HG02970 (cell line): ENCODE data around the gene ADH6.
"Not testable (repeated sequence)": the region's sequence is repeated elsewhere in the genome, so short reads cannot be mapped to it uniquely, and the experiment has no call there.

Experiments
- ATAC-seq: cut with Tn5 transposase; IDR thresholded peaks from one replicate; pipeline ENCODE4 v1.9.1; 2021; ENCODE audit warnings: mild to moderate bottlenecking, moderate library complexity, moderate number of reproducible peaks; ENCODE audit not compliant: unreplicated experiment, low FRiP score

The ADH6 gene

GRCh38 chr4:99219072-99219471 is at the start of gene ADH6:
Gene ADH6, minus strand, starts transcription at chr4:99219246. Its CDS starts 94 bp downstream, at chr4:99219152.
- ATAC-seq: no peak

- no peak for ATAC-seq
Observed at GRCh38 chr4:99264927-99265326, 45.9 kb upstream of the ADH6 start.

DNA sequence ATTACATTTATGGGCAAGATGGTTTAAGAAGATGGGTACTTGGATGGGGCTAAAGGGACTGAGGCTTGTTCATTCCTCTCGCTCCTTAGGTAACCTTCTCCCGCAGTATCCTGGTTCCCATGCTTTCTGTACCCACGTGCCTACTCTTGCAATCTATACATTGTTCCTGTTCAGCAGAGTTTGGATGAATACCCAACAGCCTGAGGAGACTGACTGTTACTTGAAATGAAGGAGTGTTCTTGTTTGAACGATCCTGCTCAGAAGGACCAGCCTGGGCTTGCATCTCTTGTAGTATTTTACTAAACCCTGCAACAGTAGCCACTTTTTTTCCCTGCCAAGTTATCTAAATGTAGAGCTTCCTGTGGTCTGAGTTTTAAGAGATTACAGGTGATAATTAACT is 33.7 kb upstream of the ADH6 start:
- ATAC-seq: no peak

DNA sequence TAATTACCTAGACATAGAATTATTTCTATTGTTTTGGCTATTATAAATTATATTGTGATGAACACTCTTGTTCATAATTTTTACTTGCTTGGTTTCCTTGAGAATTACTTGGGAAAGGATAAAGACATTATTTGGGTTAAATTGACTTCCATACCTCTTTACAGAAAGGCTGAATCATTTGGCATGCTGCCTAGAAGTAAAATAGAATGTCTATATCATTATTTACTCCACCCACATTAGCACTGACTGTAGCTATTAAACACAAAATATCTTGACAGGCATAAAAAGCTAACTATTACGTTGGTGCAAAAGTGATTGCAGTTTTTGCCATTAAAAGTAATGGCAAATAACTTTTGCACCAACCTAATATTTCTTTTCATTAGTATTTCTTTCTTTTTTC is 29.7 kb upstream of the ADH6 start:
- ATAC-seq: no peak

- no peak for ATAC-seq
Observed at GRCh38 chr4:99235955-99236354, 16.9 kb upstream of the ADH6 start.

- ATAC-seq: no peak
Observed at GRCh38 chr4:99234331-99235010, 15.4 kb upstream of the ADH6 start.

- ATAC-seq: not testable (repeated sequence)
Observed at GRCh38 chr4:99233397-99233796, 14.4 kb upstream of the ADH6 start.

- not testable (repeated sequence) for ATAC-seq
Observed at GRCh38 chr4:99228706-99229105, 9.7 kb upstream of the ADH6 start.

GRCh38 chr4:99227646-99228045 is 8.6 kb upstream of the ADH6 start:
- not testable (repeated sequence) for ATAC-seq

GRCh38 chr4:99221980-99222379 is 2.9 kb upstream of the ADH6 start:
- ATAC-seq: no peak

DNA sequence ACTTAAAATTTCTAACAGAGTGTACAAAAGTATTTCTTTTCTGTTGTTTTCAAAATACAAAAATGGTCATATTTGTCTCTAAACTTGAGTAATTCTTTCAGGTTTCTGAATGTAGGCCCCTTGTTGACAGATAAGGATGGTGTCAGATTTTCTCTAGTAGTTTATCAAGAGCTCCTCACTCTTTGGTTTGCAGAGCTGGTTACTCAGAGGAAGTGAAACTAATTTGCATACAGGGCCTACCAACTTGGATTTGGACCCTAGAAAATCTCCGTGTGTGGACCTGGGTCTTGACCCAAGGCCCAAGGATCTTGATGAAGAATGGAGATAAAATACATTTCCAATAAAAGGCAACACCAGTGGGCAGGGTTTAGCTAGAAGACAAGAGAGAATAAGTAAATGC is 433 bp upstream of the ADH6 start:
- no peak for ATAC-seq

- ATAC-seq: no peak
Observed at GRCh38 chr4:99215521-99215920, 3.5 kb downstream of the ADH6 start.

GRCh38 chr4:99210789-99211188 is 8.3 kb downstream of the ADH6 start:
- ATAC-seq: no peak

DNA sequence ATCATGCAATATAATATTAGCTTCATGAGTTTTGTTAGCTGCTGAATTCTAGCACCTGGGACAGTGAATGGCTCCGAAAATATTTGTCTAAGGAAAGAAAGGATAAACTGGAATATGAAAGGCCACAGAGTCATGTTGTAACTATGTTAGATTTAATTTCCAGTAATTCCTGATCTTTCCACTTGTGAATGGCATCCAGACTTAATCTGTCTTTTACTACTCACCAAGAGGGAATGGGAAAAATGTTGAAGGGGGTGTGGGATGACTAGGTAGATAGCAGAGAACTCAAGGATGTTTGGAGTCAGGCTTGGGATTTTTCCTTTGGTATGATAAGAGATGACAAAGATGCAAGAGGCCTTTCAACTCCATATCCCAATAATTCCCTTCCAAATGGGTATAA is 9.4 kb downstream of the ADH6 start:
- ATAC-seq: no peak

DNA sequence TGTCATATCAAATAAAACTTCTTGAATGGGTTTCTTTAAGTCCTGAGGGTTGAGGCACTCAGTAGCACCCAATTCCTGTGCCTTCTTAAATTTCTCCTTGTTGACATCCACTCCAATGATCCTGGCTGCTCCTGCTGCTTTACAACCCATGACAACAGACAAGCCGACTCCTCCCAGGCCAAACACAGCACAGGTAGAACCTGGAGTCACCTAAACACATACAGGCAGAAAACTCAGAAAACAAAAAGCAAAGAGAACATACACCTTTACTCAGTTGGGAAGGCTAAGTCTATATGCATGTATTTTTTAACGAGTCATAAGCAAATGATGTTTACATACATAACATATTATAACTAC is 10.3 kb downstream of the ADH6 start:
- no peak for ATAC-seq

- ATAC-seq: no peak
Observed at GRCh38 chr4:99207911-99208718, 10.9 kb downstream of the ADH6 start.

- no peak for ATAC-seq
Observed at GRCh38 chr4:99207069-99207743, 11.8 kb downstream of the ADH6 start.

- ATAC-seq: no peak
Observed at GRCh38 chr4:99205153-99205979, 13.7 kb downstream of the ADH6 start.

DNA sequence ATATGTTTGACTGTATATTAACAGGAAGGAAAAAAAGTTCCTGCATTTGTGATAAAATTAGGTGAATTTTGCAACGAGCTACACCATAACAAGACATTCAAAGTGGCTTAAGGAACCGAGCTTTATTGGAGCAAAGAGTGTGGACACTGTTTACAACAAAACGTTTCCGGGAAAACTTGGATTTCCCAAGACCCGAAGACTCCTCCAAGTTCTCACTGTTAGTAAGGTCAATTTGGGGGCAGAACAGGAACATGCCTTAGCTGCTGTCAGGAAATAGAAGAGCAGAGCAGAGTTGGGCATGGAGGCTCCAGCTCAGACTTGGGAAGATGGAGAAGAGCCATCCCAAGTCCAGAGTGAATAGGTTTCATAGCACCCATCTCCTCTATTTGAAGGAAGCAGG is 16.5 kb downstream of the ADH6 start:
- no peak for ATAC-seq

- no peak for ATAC-seq
Observed at GRCh38 chr4:99202094-99202493, 17.0 kb downstream of the ADH6 start.

DNA sequence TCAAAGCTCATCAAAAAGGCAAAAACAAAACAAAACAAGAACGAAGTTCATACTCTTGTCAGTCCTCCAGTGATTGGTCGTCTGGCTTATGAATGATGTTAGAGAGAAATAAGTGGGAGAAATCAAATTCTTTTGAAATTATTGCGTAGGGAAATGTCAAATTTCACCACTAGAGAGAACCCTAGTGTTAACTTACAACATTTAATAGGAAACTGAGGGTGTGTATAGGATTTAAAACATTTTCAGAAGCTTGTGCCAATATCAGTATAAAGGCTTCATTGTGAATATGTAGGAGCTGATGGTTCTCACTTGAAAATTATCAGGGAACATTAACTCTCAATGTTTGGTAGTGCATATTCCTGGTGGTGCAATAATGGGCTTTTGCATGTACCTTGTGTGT is 17.4 kb downstream of the ADH6 start:
- ATAC-seq: no peak
